ENCODE results near the gene SETDB1. TPM values are rescaled to one million over a fixed set of nuclear protein-coding genes. Genes with fewer than 3 reads are reported as not detected.

SETDB1 gene
- total RNA-seq, 2 experiments from 2014 or later, result 64.0 to 64.6 TPM

Other genes with a start within 250 kb of the SETDB1 start
- gene GOLPH3L, start 229.2 kb upstream of the SETDB1 start, total RNA-seq, result 10 to 100 TPM; 22.2 to 22.6 TPM
- under 1 TPM; 0.62 to 0.69 TPM for gene HORMAD1, start 205.5 kb upstream of the SETDB1 start, total RNA-seq
- 100 to 1,000 TPM; 104 to 106 TPM for gene CTSS, start 160.6 kb upstream of the SETDB1 start, total RNA-seq
- gene CTSK, start 118.1 kb upstream of the SETDB1 start, total RNA-seq, result 1 to 10 TPM; 6.7 to 9.4 TPM
- 10 to 100 TPM; 49.3 to 51.3 TPM for gene ARNT, start 49.8 kb upstream of the SETDB1 start, total RNA-seq
- gene CTXND2, start 39.2 kb upstream of the SETDB1 start, total RNA-seq, result not detected
- gene CERS2, start 48.5 kb downstream of the SETDB1 start, total RNA-seq, result 100 to 1,000 TPM; 153 TPM
- not detected for gene ANXA9, start 55.9 kb downstream of the SETDB1 start, total RNA-seq
- 10 to 100 TPM; 11.5 to 12.7 TPM for gene MINDY1, start 80.5 kb downstream of the SETDB1 start, total RNA-seq
- gene PRUNE1, start 82.1 kb downstream of the SETDB1 start, total RNA-seq, result 10 to 100 TPM; 22.9 to 23.2 TPM
- gene BNIPL, start 110.2 kb downstream of the SETDB1 start, total RNA-seq, result 1 to 10 TPM; 2.8 to 4.1 TPM
- 1 to 10 TPM; 1.9 TPM for gene C1orf56, start 121.4 kb downstream of the SETDB1 start, total RNA-seq
- gene CDC42SE1, start 133.3 kb downstream of the SETDB1 start, total RNA-seq, result 100 to 1,000 TPM; 282 to 294 TPM
- gene MLLT11, start 134.0 kb downstream of the SETDB1 start, total RNA-seq, result 1 to 10 TPM; 5.4 to 6.0 TPM
- gene GABPB2, start 144.4 kb downstream of the SETDB1 start, total RNA-seq, result 10 to 100 TPM; 32.9 to 34.0 TPM
- 1 to 10 TPM; 4.2 to 6.0 TPM for gene SEMA6C, start 220.3 kb downstream of the SETDB1 start, total RNA-seq
- 10 to 100 TPM; 21.2 to 23.7 TPM for gene TNFAIP8L2, start 230.3 kb downstream of the SETDB1 start, total RNA-seq
- 1 to 10 TPM; 5.2 to 6.1 TPM for gene LYSMD1, start 239.5 kb downstream of the SETDB1 start, total RNA-seq
- gene SCNM1, start 239.8 kb downstream of the SETDB1 start, total RNA-seq, result 10 to 100 TPM; 64.5 to 66.6 TPM
- gene TMOD4, start 249.6 kb downstream of the SETDB1 start, total RNA-seq, result 1 to 10 TPM; 1.2 to 4.1 TPM

Measured in activated naive CD8-positive, alpha-beta T cell treated with anti-CD3 and anti-CD28 coated beads, Interleukin-2, amount 10 ng/mL, durations not matched to agents 7 days and 5 days (primary cell).